ENCODE results near the gene TPSG1.
"Not testable (repeated sequence)": the region's sequence is repeated elsewhere in the genome, so short reads cannot be mapped to it uniquely, and the experiment has no call there.

- TF ChIP-seq CTCF, POLR2A (IDR thresholded peaks at IDR 0.05): not testable (repeated sequence)
These were observed 13.8 kb upstream of the TPSG1 start for GRCh38 chr16:1238909-1239308.
